H1 (cell line): ENCODE results near the gene SPATS1. TPM values are rescaled to one million over a fixed set of nuclear protein-coding genes. Genes with fewer than 3 reads are reported as not detected.

Experiments
- ASH2L ChIP-seq: fragments of 200-600, 300-600 bp; sonication (generic); IDR thresholded peaks from one replicate; pipeline ENCODE4 v1.7.1; 2017; ENCODE audit warnings: low read length
- BACH1 ChIP-seq: IDR thresholded peaks from 2 replicates; pipeline ENCODE4 v1.6.1; 2012; ENCODE audit warnings: low read length, improper control_type of control experiment
- CBX8 ChIP-seq: fragments of 300-800, 300-1000 bp; sonication (generic); IDR thresholded peaks from 2 replicates; pipeline ENCODE4 v1.7.1; 2016; ENCODE audit warnings: low read depth, low read length, borderline replicate concordance
- CHD1 ChIP-seq: IDR thresholded peaks from 2 replicates; pipeline ENCODE4 v1.6.1; 2012; ENCODE audit warnings: low read depth, low read length, improper control_type of control experiment
- CREB1 ChIP-seq: IDR thresholded peaks from 2 replicates; pipeline ENCODE4 v1.6.1; 2012; ENCODE audit warnings: inconsistent platforms
- EGR1 ChIP-seq: IDR thresholded peaks from 2 replicates; pipeline ENCODE4 v1.6.1; 2011; ENCODE audit warnings: low read depth, low read length, borderline replicate concordance
- KDM1A ChIP-seq: fragments of 200-600, 300-600 bp; sonication (generic); IDR thresholded peaks from 2 replicates; pipeline ENCODE4 v1.7.1; 2016; ENCODE audit warnings: mild to moderate bottlenecking, low read length, borderline replicate concordance
- MAFK ChIP-seq: IDR thresholded peaks from 2 replicates; pipeline ENCODE4 v1.6.1; 2012; ENCODE audit warnings: low read depth, mild to moderate bottlenecking, improper control_type of control experiment, low read length
- PHF8 ChIP-seq: fragments of 200-600 bp; sonication (generic); conservative IDR thresholded peaks from 2 replicates; pipeline ENCODE4 v1.7.1; 2012; ENCODE audit warnings: low read depth, mild to moderate bottlenecking, inconsistent platforms, low read length, moderate library complexity
- POLR2A ChIP-seq, 2 experiments: IDR thresholded peaks; 1 replicate in 1 of 2; 2 replicates in 1 of 2; pipeline ENCODE4 v1.6.1; 2011; ENCODE audit warnings: low read depth in 2 of 2, low read length in 2 of 2, mild to moderate bottlenecking in 2 of 2; ENCODE audit errors: control extremely low read depth in 1 of 2
- POLR2AphosphoS5 ChIP-seq: IDR thresholded peaks from 2 replicates; pipeline ENCODE4 v1.6.1; 2011; ENCODE audit warnings: low read depth, low read length
- RAD21 ChIP-seq, 2 experiments: IDR thresholded peaks in 1 of 2; conservative IDR thresholded peaks in 1 of 2; 2 replicates each; pipeline ENCODE4 v1.6.1; 2011; ENCODE audit warnings: low read depth in 2 of 2, low read length in 2 of 2, improper control_type of control experiment in 1 of 2, inconsistent platforms in 1 of 2, mild to moderate bottlenecking in 1 of 2, moderate library complexity in 1 of 2
- SP1 ChIP-seq: IDR thresholded peaks from 2 replicates; pipeline ENCODE4 v1.6.1; 2011; ENCODE audit warnings: low read depth, low read length
- SP2 ChIP-seq: IDR thresholded peaks from 2 replicates; pipeline ENCODE4 v1.6.1; 2012; ENCODE audit warnings: mild to moderate bottlenecking, low read length, inconsistent platforms
- SP4 ChIP-seq: IDR thresholded peaks from 2 replicates; pipeline ENCODE4 v1.6.1; 2012; ENCODE audit warnings: low read length, inconsistent platforms
- SRF ChIP-seq: IDR thresholded peaks from 2 replicates; pipeline ENCODE4 v1.6.1; 2011; ENCODE audit warnings: mild to moderate bottlenecking, low read depth, low read length, moderate library complexity
- SUZ12 ChIP-seq: fragments of 200-600 bp; sonication (generic); IDR thresholded peaks from 2 replicates; pipeline ENCODE4 v1.6.1; 2012; ENCODE audit warnings: mild to moderate bottlenecking, inconsistent platforms, low read length, moderate library complexity, mixed read lengths
- TAF7 ChIP-seq: optimal IDR thresholded peaks from 2 replicates; pipeline ENCODE3; 2011; ENCODE audit warnings: low read depth, mild to moderate bottlenecking, inconsistent platforms, low read length, moderate library complexity, borderline replicate concordance
- polyA plus RNA-seq, 7 experiments: library from polyadenylated mRNA; depleted of rRNA in 3 of 7; stranded (reverse) in 5 of 7; unstranded in 2 of 7; fragments of >200 nt in 5 of 7; fragments of 200-250 nt in 2 of 7; gene quantifications; 1 replicate in 5 of 7; 2 replicates in 1 of 7; 4 replicates in 1 of 7; pipeline versions ENCODE4 v1.2.1 to v1.2.3, GENCODE V29; 2011 to 2013; ENCODE audit warnings: missing spikeins in 2 of 7, mixed read lengths in 2 of 7
- total RNA-seq: library from RNA; stranded (reverse); fragmentation: NEBNext Ultra II Directional; extraction: Animal tissue kit (Norgen Biotek cat#: 25700); gene quantifications from 2 replicates; pipeline ENCODE4 v1.2.1, GENCODE V29; 2021
- TF ChIP-seq, protein P1 (sequence below): IDR thresholded peaks from 2 replicates; pipeline ENCODE4 v1.6.1; 2012; ENCODE audit warnings: low read length, inconsistent platforms

SPATS1 gene
- total and polyA plus RNA-seq, 2 of the 8 experiments (the other 6 are each of a cell fraction or from before 2014, with no cell fraction given): not detected

- TF ChIP-seq SP2 (no peak), SRF (no peak), SP1 (no peak), CREB1 (no peak), ASH2L (no peak), PHF8 (no peak), MAFK (no peak), TAF7 (peak; percentile 12), CBX8 (no peak), POLR2AphosphoS5 (no peak), KDM1A (no peak), SUZ12 (no peak), CHD1 (no peak), RAD21 (IDR thresholded peaks at IDR 0.05 in 1 of 2, conservative IDR thresholded peaks at IDR 0.05 in 1 of 2; ENCODE audit: low read depth in 2 of 2, low read length in 2 of 2) (peak; percentile 94 to 96), EGR1 (no peak), POLR2A (IDR thresholded peaks at IDR 0.05; ENCODE audit: control extremely low read depth in 1 of 2, low read depth in 2 of 2, low read length in 2 of 2) (no peak), SP4 (no peak), BACH1 (no peak)
- TF ChIP-seq, protein P1, sequence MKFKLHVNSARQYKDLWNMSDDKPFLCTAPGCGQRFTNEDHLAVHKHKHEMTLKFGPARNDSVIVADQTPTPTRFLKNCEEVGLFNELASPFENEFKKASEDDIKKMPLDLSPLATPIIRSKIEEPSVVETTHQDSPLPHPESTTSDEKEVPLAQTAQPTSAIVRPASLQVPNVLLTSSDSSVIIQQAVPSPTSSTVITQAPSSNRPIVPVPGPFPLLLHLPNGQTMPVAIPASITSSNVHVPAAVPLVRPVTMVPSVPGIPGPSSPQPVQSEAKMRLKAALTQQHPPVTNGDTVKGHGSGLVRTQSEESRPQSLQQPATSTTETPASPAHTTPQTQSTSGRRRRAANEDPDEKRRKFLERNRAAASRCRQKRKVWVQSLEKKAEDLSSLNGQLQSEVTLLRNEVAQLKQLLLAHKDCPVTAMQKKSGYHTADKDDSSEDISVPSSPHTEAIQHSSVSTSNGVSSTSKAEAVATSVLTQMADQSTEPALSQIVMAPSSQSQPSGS: no peak
Observed at GRCh38 chr6:44338228-44339122, 4.0 kb upstream of the SPATS1 start (continued).
